ENCODE data around the gene ORM2. TPM values are rescaled to one million over a fixed set of nuclear protein-coding genes. Genes with fewer than 3 reads are reported as not detected.

The ORM2 gene
- total RNA-seq, 4 donors from 2014 or later = 6.3 to 15.6 TPM; not detected in 2

DNA sequence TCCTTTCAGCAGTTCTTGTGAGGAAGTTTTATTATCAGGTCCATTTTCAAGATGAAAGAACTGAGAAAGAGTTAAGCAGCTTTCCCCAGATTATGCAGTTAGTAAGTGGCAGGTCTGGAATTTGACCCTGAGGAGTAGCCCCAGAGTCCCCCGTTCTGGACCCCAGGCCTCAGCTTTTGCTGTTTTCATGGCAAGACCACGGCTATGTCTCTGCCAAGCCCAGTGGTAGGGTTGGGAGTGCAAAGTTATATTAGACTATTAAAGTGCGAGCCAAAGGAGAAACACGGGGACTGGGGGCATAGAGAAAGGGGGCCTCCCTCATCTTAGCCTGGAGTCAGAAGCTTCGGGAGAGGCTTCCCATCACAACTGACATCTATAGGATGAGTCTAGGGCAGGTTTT is 26.1 kb upstream of the ORM2 start:
- in situ Hi-C loops (cut with MboI; ENCODE audit: low sequenced_read_pairs in 4 of 4) = no loop called here
- no peak for ATAC-seq

DNA sequence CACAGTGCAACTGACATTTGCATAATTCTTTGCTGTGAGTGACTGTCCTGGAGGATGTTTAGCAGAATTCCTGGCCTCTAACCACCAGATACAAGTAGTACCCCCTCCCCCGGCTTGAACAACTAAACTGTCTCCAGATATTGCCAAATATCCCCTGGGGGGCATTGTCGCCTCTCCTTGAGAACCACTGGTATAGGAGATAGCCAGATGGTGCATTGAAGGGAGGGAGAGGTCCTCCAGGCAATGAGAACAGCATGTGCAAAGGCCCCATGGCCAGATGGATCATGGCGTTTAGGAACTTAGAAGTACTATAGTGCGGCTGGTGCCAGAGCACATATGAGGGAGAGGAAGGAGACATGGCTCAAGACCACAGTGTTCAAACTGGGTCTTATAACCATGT is 25.7 kb upstream of the ORM2 start:
- Histone ChIP-seq H3K4me1 (no peaks in the 10 kb centered on the region), H3K4me3 (no peak overlapping the region), H3K9me3 (no peaks in the 10 kb centered on the region), H3K27ac (no peak overlapping the region), H3K27me3 (no peaks in the 10 kb centered on the region), H3K36me3 (no peaks in the 10 kb centered on the region)
- no peak for DNase-seq
- in situ Hi-C loops (cut with MboI; ENCODE audit: low sequenced_read_pairs in 4 of 4) (no loop called here), intact Hi-C loops (cut with DNase I; ENCODE audit: low total_unique reads) (no loop called here)
- ATAC-seq = no peak
- no peak for TF ChIP-seq POLR2A (IDR thresholded peaks at IDR 0.05)
- TF ChIP-seq, protein P1, sequence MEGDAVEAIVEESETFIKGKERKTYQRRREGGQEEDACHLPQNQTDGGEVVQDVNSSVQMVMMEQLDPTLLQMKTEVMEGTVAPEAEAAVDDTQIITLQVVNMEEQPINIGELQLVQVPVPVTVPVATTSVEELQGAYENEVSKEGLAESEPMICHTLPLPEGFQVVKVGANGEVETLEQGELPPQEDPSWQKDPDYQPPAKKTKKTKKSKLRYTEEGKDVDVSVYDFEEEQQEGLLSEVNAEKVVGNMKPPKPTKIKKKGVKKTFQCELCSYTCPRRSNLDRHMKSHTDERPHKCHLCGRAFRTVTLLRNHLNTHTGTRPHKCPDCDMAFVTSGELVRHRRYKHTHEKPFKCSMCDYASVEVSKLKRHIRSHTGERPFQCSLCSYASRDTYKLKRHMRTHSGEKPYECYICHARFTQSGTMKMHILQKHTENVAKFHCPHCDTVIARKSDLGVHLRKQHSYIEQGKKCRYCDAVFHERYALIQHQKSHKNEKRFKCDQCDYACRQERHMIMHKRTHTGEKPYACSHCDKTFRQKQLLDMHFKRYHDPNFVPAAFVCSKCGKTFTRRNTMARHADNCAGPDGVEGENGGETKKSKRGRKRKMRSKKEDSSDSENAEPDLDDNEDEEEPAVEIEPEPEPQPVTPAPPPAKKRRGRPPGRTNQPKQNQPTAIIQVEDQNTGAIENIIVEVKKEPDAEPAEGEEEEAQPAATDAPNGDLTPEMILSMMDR (IDR thresholded peaks at IDR 0.05 in 4 of 5, conservative IDR thresholded peaks at IDR 0.05 in 1 of 5) = no peak

More for the DNA sequence above, 26.1 kb upstream of the ORM2 start:
- H3K27ac ChIP-seq = no peak overlapping the region
- H3K36me3 ChIP-seq = no peaks in the 10 kb centered on the region
- intact Hi-C loops (cut with DNase I; ENCODE audit: low total_unique reads) = no loop called here
- H3K4me3 ChIP-seq = no peak overlapping the region
- TF ChIP-seq, protein P1 (IDR thresholded peaks at IDR 0.05 in 4 of 5, conservative IDR thresholded peaks at IDR 0.05 in 1 of 5) = no peak
- TF ChIP-seq POLR2A (IDR thresholded peaks at IDR 0.05) = no peak
- H3K4me1 ChIP-seq = no peaks in the 10 kb centered on the region
- H3K9me3 ChIP-seq = no peaks in the 10 kb centered on the region
- H3K27me3 ChIP-seq = no peaks in the 10 kb centered on the region
- no peak for DNase-seq

DNA sequence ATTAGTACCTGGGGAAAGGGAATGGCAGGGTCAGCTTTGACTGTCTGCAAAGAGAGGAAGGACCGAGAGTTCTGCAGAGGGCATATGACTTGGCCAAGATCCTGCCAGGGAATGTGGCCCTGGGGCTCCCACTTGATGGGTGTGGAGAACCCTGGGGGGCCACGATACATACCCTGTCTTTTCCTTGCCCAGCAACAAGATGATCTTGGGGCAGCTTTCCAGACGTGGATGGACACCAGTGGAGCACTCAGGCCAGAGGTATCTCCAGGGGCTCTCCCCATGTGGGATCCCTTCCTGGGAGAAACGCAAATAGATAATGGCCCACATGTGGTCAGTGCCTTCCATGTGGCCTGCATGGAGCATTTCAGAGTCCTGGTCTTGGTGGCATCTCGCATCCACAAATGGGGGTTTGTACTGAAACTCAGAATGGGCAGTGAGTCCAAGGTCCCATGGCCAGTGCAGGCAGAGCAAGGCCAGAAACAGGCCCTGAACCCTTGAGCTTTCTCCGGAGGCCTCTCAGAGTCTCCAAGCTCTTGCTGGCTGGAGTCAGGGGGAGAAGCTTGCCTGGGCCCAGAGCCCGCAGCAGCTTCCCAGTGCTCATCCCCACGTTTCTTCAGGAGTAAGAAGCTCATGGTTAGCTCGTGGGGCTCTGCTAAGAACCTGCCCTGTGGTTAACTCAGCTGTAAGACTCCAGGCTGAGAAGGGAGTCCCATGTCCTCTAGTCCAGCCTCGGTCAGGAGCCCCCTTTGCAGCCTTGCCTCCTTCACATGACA is 25.1 kb upstream of the ORM2 start:
- intact Hi-C loops (cut with DNase I; ENCODE audit: low total_unique reads) = no loop called here
- H3K27me3 ChIP-seq = no peaks in the 10 kb centered on the region
- no peak overlapping the region for H3K27ac ChIP-seq
- no peak overlapping the region for H3K4me3 ChIP-seq
- ATAC-seq (no peak), DNase-seq (no peak)
- no peaks in the 10 kb centered on the region for H3K9me3 ChIP-seq
- TF ChIP-seq POLR2A (IDR thresholded peaks at IDR 0.05) = no peak
- TF ChIP-seq, protein P1 (IDR thresholded peaks at IDR 0.05 in 4 of 5, conservative IDR thresholded peaks at IDR 0.05 in 1 of 5) = no peak
- H3K36me3 ChIP-seq = no peaks in the 10 kb centered on the region
- in situ Hi-C loops (cut with MboI; ENCODE audit: low sequenced_read_pairs in 4 of 4) = no loop called here
- no peaks in the 10 kb centered on the region for H3K4me1 ChIP-seq

DNA sequence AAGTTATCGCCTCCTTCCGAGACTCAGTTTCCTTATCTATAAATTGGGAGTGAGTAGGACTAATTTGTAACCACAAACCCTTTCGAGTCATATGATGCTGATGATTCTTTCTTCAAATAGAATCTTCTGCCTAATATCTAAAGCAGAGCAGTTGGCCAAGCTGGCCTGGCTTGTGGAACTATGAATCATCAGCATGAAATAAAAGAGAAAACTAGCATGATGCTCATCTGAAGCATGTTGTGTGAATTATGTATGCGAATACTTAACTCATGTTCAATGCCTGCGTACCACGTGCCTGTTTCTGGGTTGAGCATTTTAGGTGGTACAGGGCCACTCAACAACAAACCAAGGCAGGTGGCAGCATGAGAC is 21.8 kb upstream of the ORM2 start:
- ATAC-seq = no peak
- in situ Hi-C loops (cut with MboI; ENCODE audit: low sequenced_read_pairs in 4 of 4) = no loop called here
- Histone ChIP-seq H3K27ac (no peak overlapping the region), H3K9me3 (no peaks in the 10 kb centered on the region), H3K27me3 (no peaks in the 10 kb centered on the region), H3K36me3 (no peaks in the 10 kb centered on the region), H3K4me1 (no peaks in the 10 kb centered on the region), H3K4me3 (no peak overlapping the region)
- intact Hi-C loops (cut with DNase I; ENCODE audit: low total_unique reads) = no loop called here
- DNase-seq = no peak
- TF ChIP-seq POLR2A (IDR thresholded peaks at IDR 0.05) = no peak
- TF ChIP-seq, protein P1 (IDR thresholded peaks at IDR 0.05 in 4 of 5, conservative IDR thresholded peaks at IDR 0.05 in 1 of 5) = no peak
